Measurements from ENCODE around the gene PHACTR3.

GRCh38 chr20:59613861-59614260 lies 9.5 kb downstream of the PHACTR3 start:
- TF ChIP-seq CTCF (conservative IDR thresholded peaks at IDR 0.05 in 1 of 2, IDR thresholded peaks at IDR 0.05 in 1 of 2; ENCODE audit: low read depth in 1 of 2, low read length in 2 of 2), result no peak
- no peak for TF ChIP-seq EZH2 (IDR thresholded peaks at IDR 0.05; ENCODE audit: low read length, missing control alignments)
